Right ventricle myocardium superior (tissue), 1 donor: Measurements from ENCODE around the gene CYB561A3. TPM values are rescaled to one million over a fixed set of nuclear protein-coding genes. Genes with fewer than 3 reads are reported as not detected.

Experiments
- ATAC-seq: fragments of 200-7000 bp; cut with Tn5 transposase; one replicate; pipeline ENCODE4 v1.9.1; 2020; ENCODE audit warnings: mild to moderate bottlenecking; ENCODE audit not compliant: poor library complexity
- DNase-seq: peaks from one replicate; pipeline ENCODE4 v3.0.0-alpha.2; 2020
- intact Hi-C: fragments of 100-400 bp; cut with DNase I; formaldehyde crosslinking; loops from one replicate; pipeline ENCODE4 v1.11.2; 2022
- total RNA-seq: library from RNA; stranded (reverse); fragmentation: NEBNext Ultra II Directional; extraction: Animal tissue kit (Norgen Biotek cat#: 25700); gene quantifications from one replicate; pipeline ENCODE4 v1.2.1, GENCODE V29; 2021
- donor health status: DM: no; HTN: yes; CAD: no; lungs with severe emphysema.

Gene CYB561A3
- total RNA-seq, 1 donor from 2014 or later: 14.2 TPM

GRCh38 chr11:61349916-61350315 lies 11.8 kb downstream of the CYB561A3 start:
- DNase-seq: no peak
- no peak for ATAC-seq
- intact Hi-C loops: no loop called here

GRCh38 chr11:61349189-61349751 lies 12.4 kb downstream of the CYB561A3 start:
- DNase-seq: no peak
- intact Hi-C loops: no loop called here
- no peak for ATAC-seq

DNA sequence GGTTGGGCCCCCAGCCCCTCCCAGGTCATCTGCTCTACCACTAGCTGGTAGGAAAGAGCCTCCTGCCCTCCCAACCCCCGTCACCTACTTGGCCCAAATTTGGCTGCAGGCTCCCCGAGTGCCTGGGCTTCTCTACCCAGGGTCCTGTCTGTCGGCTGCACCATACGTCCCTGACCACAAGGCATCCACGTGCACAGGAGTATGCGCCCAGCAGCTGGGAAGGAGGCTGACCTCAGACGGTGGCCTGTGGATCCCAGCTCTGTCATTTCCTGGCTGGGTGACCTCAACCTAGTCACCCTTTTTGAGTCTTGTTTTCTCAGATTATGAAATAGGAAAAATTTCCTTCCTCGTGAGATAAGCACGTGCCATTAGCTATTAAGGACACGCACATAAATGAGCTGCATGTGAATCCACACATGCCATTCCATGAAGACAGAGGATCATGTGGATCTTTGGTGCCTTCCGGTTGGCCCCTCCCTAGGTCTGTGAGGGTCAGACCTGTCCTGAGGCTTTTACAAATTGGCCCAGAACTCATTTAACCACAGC lies 13.7 kb downstream of the CYB561A3 start:
- intact Hi-C loops: no loop called here
- ATAC-seq: peak; percentile 30

GRCh38 chr11:61345954-61346843 lies 15.5 kb downstream of the CYB561A3 start:
- DNase-seq: no peak
- intact Hi-C loops: no loop called here
- no peak for ATAC-seq

More for the DNA sequence above, 13.7 kb downstream of the CYB561A3 start:
- no peak for DNase-seq

DNA sequence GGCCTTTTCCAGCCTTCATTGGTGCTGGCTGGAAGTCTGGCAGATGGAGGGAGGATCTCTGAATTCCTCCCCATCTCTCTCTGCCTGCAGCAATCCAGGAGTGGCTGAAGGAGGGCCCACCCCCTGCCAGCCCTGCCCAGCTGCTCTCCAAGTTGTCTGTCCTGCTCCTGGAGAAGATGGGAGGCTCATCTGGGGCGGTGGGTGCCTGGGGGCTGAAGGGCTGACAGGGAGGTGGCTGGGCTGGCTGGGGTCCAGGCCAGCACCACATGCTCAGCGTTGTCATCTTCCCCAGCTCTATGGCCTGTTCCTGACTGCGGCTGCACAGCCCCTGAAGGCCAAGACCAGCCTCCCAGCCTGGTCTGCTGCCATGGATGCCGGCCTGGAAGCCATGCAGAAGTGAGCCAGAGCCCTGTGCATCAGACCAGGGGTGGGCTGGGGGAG lies 16.5 kb downstream of the CYB561A3 start:
- DNase-seq: no peak
- no peak for ATAC-seq
- intact Hi-C loops: no loop called here

DNA sequence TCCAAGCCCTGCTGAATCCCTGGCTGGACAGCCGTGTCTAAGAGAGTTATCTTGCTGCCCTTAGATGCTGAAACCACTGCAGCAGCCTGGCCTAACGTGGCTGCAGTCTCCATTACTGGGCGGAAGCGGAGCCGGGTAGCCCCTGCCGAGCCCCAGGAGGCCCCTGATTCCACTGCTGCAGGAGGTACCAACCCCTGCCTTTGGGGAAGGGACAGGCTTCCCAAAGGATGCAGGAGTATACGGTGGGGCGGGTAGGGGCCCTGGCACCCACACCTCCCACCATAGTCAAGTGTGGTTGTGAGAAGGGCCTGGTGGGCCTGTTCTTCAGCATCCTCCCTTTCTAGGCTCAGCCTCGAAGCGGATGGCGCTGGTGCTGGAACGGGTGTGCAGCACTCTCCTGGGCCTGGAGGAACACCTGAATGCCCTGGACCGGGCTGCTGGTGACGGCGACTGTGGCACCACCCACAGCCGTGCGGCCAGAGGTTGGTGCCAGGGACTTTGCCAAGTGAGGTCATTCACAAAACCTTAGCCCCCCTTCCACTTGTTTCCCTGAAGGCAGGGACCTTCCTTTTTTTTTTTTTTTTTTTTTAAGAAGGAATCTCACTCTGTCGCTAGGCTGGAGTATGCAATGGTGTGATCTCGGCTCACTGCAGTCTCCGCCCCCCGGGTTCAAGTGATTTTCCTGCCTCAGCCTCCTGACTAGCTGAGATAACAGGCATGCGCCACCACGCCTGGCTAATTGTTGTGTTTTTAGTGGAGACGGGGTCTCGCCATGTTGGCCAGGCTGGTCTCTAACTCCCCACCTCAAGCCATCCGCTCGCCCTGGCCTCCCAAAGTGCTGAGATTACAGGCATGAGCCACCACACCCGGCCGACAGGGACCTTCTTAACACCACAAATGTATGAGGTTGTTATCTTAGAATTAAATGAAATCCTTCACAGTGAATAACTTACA lies 17.6 kb downstream of the CYB561A3 start:
- ATAC-seq: no peak
- intact Hi-C loops: no loop called here
- no peak for DNase-seq

DNA sequence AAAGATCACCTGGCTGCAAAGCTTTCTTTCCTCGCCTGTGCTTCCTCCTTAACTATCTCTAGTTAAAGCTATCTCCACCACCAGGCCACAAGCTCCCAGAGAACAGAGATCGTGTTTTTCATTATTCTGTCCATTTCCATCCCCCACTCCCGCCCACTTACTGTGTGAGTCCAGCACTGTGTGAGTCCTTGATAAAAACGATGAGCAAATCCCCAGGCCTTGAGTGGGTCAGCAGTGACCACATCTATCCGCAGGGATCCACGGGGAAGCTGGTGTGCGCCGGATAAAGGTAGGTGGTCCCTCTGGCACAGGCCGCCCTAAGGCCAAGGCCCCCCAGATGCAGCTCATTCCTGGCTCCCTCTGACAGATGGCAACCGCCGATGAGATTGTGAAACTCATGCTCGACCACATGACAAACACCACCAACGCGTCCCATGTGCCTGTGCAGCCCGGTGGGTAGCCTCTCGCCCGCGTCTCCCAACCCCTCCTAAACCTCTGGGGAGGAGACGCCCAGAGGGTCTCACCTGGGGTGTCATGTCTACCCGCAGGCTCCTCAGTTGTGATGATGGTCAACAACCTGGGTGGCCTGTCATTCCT lies 19.4 kb downstream of the CYB561A3 start:
- no peak for ATAC-seq
- intact Hi-C loops: no loop called here

DNA sequence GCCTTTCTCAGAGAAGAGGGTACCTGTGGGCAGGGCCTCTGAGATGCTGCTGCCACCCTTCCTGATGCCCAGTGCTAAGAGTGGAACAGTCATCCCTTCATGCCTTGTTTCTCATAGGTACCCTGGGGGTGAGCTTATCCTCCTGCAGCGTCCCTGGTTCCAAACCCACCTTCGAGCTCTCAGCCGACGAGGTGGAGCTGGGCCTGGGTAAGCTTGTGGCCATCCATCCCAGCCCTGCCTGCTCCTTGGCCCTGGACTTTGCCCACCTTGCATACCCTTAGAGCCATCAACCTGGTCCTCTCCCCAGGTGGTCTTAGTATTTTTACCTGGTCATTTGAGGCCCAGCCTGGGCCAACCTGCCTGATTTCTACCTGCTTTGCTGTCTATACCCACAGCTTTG lies 20.0 kb downstream of the CYB561A3 start:
- ATAC-seq (no peak), DNase-seq (no peak)
- intact Hi-C loops: no loop called here

More for the DNA sequence above, 19.4 kb downstream of the CYB561A3 start:
- no peak for DNase-seq

DNA sequence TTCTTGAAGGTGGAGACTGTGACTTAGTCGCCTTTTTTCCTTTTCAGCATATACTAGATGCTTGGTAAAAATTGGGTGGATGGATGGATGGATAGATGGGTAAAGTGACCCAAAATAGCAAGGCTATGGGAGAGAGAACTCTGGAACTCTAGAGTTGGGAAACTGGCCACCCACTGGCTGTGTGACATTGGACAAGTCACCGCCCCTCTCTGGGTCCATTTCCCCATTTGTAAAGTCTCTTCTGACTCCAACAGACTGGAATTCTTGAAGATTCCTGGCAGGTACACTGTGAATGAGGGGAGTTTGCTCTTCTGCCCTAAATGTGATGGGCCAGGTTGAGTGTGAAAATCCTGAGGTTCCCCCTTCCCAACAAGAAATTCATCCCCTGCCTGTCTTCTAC lies 20.7 kb downstream of the CYB561A3 start:
- DNase-seq (no peak), ATAC-seq (no peak)
- intact Hi-C loops: no loop called here

DNA sequence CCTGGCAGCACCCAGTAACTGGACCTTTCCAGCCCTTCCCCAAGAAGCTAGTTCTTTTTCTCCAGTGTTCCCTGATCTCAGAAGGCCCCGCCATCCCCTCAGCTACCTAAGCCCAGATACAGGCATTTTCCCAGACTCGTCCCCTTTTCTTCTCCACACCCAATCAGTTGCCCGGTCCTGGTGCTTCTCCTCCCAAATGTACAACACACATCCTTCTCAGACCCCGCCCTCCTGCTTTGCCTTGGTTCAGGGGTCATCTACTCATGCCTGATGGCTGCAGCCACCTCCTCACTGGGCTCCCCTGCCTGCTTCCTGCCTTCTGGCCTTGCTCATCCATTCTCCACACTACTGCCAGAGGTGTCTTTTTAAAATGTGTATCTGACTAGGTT lies 22.2 kb downstream of the CYB561A3 start:
- DNase-seq (no peak), ATAC-seq (no peak)
- intact Hi-C loops: no loop called here

- no peak for ATAC-seq
- intact Hi-C loops: no loop called here
- no peak for DNase-seq
Measured at GRCh38 chr11:61338783-61339489, 22.7 kb downstream of the CYB561A3 start.

DNA sequence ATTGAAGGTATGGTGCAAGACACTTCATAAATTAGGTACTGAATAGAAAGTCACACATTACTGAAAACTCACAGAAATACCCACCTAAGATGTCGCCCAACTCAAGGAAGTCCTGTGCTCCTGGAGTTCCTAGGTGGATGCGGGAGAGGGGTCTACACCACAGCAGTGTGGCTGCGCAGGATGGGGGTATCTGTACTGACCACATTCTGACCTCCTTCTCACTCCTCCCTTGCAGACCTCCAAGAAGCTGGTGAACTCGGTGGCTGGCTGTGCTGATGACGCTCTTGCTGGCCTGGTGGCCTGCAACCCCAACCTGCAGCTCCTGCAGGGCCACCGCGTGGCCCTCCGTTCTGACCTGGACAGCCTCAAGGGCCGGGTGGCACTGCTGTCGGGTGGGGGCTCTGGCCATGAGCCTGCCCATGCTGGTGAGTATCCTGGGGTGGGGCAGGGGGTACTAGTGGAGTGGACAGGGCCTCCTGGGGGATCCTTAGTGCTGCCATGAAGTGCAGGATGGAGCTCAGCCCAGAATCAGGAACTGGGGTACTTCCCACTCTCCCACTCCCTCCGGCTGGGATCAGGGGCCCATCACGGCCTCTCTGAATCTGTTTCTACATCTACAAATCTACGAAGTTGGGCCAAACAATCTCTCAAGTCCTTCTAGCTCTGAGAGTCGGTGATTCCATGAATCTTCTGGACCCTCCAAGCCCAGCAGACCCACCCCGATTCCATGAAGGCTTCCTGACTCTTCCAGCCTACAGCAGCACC lies 23.8 kb downstream of the CYB561A3 start:
- no peak for DNase-seq
- no peak for ATAC-seq

GRCh38 chr11:61336171-61336935 lies 25.3 kb downstream of the CYB561A3 start:
- peak; percentile 86 for DNase-seq
- intact Hi-C loops: loop anchor here (2.0 kb wide), 1 partner anchor 48 kb away; no protein-coding TSS in a partner anchor

More for the DNA sequence above, 23.8 kb downstream of the CYB561A3 start:
- intact Hi-C loops: loop anchor here (2.0 kb wide), 1 partner anchor 47 kb away; no protein-coding TSS in a partner anchor

DNA sequence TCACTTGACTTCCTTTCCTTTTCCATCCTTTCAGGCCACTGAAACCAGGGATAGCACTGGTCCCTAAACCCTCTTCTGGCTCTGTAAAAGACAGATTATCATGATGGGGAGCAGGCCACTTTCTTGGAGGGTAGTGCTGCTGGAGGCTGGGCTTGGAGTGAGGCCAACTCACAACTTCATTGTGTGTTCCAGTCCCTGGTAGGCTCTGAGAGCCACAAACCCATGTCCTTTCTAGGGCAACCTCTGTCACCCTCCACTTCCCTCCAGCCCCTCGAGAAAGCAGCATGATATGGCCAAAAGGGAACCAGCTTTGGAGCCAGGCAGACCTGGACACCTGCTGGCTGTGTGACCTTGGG lies 26.3 kb downstream of the CYB561A3 start:
- intact Hi-C loops: no loop called here
- DNase-seq: no peak

More at GRCh38 chr11:61336171-61336935, 25.3 kb downstream of the CYB561A3 start:
- ATAC-seq: peak; percentile 68

DNA sequence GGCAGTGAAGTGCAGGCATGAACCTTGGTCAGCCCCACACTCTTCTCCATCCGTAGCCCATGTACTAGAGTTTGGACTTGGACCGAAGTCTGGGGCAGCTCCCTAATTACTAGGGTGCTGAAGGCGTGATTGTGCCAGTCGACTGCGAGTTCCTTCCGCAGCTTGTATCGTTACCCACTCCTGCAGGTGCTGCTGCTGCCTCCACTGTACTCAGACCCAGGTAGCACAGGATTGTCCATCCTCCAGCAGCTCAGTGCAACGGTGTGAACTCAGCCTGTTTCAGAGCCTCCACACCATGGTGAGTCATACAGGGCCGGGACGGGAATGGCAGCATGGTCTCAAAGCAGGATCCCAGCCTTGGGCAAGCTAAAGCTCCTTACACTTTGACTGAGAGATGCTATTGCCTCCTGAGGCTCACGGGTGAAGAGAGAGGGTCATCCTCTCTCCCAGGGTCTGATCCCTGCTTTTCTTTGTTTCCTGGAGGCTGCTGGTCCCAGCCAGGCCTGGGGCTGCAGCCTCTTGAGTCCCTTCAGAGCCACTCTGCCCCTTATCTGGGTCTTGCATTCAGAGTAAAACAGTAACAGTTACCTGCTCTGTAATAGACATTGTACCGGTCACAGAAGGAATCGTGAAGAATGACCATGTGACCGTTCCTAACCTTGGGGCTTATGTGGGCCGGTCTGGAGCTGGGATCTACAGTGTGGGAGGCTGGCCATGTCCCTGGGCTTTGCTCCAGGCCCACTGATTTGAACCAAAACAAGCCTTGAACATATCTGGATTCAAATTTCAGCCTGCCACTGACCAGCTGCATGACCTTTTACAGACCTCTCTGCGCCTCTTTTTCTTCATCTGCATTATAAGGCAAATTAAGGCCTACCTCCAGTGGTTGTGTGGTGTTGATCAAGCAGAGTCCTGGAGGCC lies 27.0 kb downstream of the CYB561A3 start:
- no peak for ATAC-seq
- intact Hi-C loops: no loop called here
- DNase-seq: no peak

More for the DNA sequence above, 26.3 kb downstream of the CYB561A3 start:
- ATAC-seq: no peak
